Ovary (tissue), 9 donors: ENCODE data around the gene EYA2. TPM values are rescaled to one million over a fixed set of nuclear protein-coding genes. Genes with fewer than 3 reads are reported as not detected.

Experiments
- DNase-seq, 5 donors: peaks; one replicate each; pipeline ENCODE4 v3.0.0-alpha.2; 2019 to 2020
- H3K27ac ChIP-seq, 2 donors: fragments of 200-600 bp; one replicate each; pipeline versions ENCODE4 v1.5.1 to v1.8.0; 2019 to 2022
- H3K27me3 ChIP-seq: fragments of 200-600 bp; one replicate; pipeline ENCODE4 v1.8.0; 2022
- H3K36me3 ChIP-seq: fragments of 200-600 bp; sonication (generic); one replicate; pipeline ENCODE4 v1.5.1; 2019
- H3K4me1 ChIP-seq: one replicate; pipeline ENCODE4 v1.8.1; 2013; ENCODE audit warnings: mild to moderate bottlenecking, moderate library complexity; ENCODE audit not compliant: insufficient read depth
- H3K4me3 ChIP-seq: fragments of 200-600 bp; sonication (generic); one replicate; pipeline ENCODE4 v1.5.1; 2017
- H3K9me3 ChIP-seq, 2 donors: fragments of 200-600 bp in 1 of 2; sonication (generic) in 1 of 2; one replicate each; pipeline versions ENCODE4 v1.5.1 to v1.8.1; 2013 to 2019; ENCODE audit warnings: mild to moderate bottlenecking in 1 of 2, moderate library complexity in 1 of 2
- CTCF ChIP-seq, 3 donors: fragments of 450-650 bp in 2 of 3; fragments of 200-600 bp in 1 of 3; IDR thresholded peaks; one replicate each; pipeline versions ENCODE4 v1.5.1 to v1.8.0; 2016 to 2022; ENCODE audit warnings: antibody characterized with exemption in 3 of 3, mild to moderate bottlenecking in 1 of 3
- EP300 ChIP-seq: sonication (generic); formaldehyde crosslinking; IDR thresholded peaks from one replicate; pipeline ENCODE4 v1.6.1; 2017; ENCODE audit warnings: antibody characterized with exemption
- POLR2A ChIP-seq: fragments of 450-650 bp; IDR thresholded peaks from one replicate; pipeline ENCODE4 v1.6.1; 2017; ENCODE audit warnings: antibody characterized with exemption, mild to moderate bottlenecking, moderate library complexity
- WGBS, 3 donors: extraction: QIAGEN DNeasy Blood & Tissue Kit in 1 of 3; methylation state at CpG; one replicate each; pipeline versions ENCODE4 v1.1.5 to v1.1.7; 2013 to 2017; 5-methylcytosine and 5-hydroxymethylcytosine counted together
- intact Hi-C, 4 donors: fragments of 100-400 bp; cut with DNase I; formaldehyde crosslinking; loops; one replicate each; pipeline versions ENCODE4 v1.11.0 to v1.15.1; 2022 to 2023
- polyA plus RNA-seq, 2 donors: library from polyadenylated mRNA; stranded (reverse); fragments of 200-250 nt in 1 of 2; fragments of 350-450 nt in 1 of 2; fragmentation: Illumina TruSeq in 1 of 2; extraction: RNeasy Lipid Tissue Mini Kit (QIAGEN cat#74804) in 1 of 2; gene quantifications; one replicate each; pipeline ENCODE4 v1.2.3, GENCODE V29; 2013 to 2014
- total RNA-seq, 7 donors: library from RNA; depleted of rRNA in 2 of 7; stranded (reverse); fragments of >200 nt in 2 of 7; fragmentation: NEBNext Ultra II Directional in 3 of 7; extraction: Animal tissue kit (Norgen Biotek cat#: 25700) in 3 of 7; gene quantifications; one replicate each; pipeline versions ENCODE4 v1.1.0 to v1.2.4, GENCODE V29; 2016 to 2023
- donor health status: DM: no; HTN: no; CAD: no; lungs with moderate emphysema.
- donor health status: DM: no; HTN: no; CAD: no.
- donor health status: Bipolar disorder and iron deficiency.
- donor health status: DM: yes; HTN: yes; CAD: no.
- donor health status: DM: no; HTN: no; CAD: no.
- donor health status: DM: yes; HTN: yes; CAD: no.

EYA2 gene
- total and polyA plus RNA-seq, 9 donors = 0.18 to 7.6 (median 1.7) TPM

DNA sequence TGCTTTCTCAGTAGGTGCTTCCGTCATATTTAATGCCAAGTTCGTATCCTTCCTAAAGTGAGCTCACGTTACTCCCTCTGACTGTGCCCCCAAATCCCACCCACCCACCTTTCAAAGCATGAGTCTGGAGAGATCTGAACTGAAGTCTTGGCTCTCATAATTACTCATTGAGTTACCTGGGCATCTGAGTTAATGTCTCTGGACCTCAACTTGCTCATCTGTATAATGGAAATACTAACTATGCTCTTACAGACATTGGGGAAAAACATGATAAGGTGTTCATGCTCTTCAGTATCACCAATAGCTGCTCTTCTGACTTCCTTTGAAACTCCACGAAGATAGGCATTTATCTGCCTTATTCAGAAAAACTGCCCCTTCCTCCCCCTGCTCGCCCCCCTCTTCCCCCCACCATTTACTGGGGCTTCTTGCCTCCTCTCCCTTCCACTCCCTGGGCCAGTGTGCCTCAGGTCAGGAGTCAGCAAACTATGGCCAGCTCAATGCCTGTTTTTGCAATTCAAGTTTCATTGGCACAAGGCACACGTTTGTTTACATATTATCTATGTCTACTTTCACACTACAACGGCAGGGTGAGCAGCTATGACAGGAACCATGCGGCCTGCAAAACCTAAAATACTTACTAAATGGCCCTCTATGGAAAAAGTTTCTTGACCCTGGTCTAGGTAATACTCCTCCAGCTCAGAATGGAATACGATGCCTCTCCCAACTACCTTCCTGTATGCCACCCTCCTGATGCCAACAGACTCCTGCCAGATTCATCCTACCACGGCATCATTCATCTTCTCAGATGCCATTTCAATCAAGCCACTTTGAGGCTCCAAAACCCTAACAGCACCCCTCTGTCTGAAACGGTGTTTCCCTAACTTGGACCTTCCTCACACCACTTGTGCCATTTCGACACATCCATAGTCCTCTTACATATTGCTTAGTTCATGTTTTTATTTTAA, 323.1 kb downstream of the EYA2 start:
- no peak overlapping the region for H3K27ac ChIP-seq
- no peak for DNase-seq
- no peaks in the 10 kb centered on the region for H3K27me3 ChIP-seq
- TF ChIP-seq EP300 = no peak
- TF ChIP-seq CTCF (IDR thresholded peaks at IDR 0.05) = no peak
- TF ChIP-seq POLR2A = no peak
- H3K36me3 ChIP-seq = no peaks in the 10 kb centered on the region
- H3K4me1 ChIP-seq = no peaks in the 10 kb centered on the region
- 65 to 69% (median 67%) methylated on average over 12 of the region's 12 CpGs for WGBS, 3 donors
- H3K4me3 ChIP-seq = no peak overlapping the region
- no peaks in the 10 kb centered on the region for H3K9me3 ChIP-seq
- intact Hi-C loops = no loop called here

- no peak overlapping the region for H3K4me3 ChIP-seq
- TF ChIP-seq EP300 = no peak
- no peak for TF ChIP-seq CTCF (IDR thresholded peaks at IDR 0.05)
- TF ChIP-seq POLR2A = no peak
- intact Hi-C loops = no loop called here
- no peaks in the 10 kb centered on the region for H3K36me3 ChIP-seq
- DNase-seq = no peak
- H3K4me1 ChIP-seq = no peaks in the 10 kb centered on the region
- WGBS, 3 donors = 89 to 90% (median 90%) methylated on average over 8 of the region's 8 CpGs
- no peaks in the 10 kb centered on the region for H3K9me3 ChIP-seq
- H3K27me3 ChIP-seq = no peaks in the 10 kb centered on the region
- no peak overlapping the region for H3K27ac ChIP-seq
Measured at GRCh38 chr20:47220161-47220582, 325.5 kb downstream of the EYA2 start.

GRCh38 chr20:47221036-47221625, 326.5 kb downstream of the EYA2 start:
- intact Hi-C loops = no loop called here
- H3K27me3 ChIP-seq = no peaks in the 10 kb centered on the region
- TF ChIP-seq CTCF (IDR thresholded peaks at IDR 0.05) = no peak
- TF ChIP-seq POLR2A = no peak
- no peak for TF ChIP-seq EP300
- DNase-seq = no peak
- no peaks in the 10 kb centered on the region for H3K4me1 ChIP-seq
- WGBS, 3 donors = 90 to 94% (median 92%) methylated on average over 13 to 16 of the region's 16 CpGs
- no peak overlapping the region for H3K4me3 ChIP-seq
- H3K36me3 ChIP-seq = no peaks in the 10 kb centered on the region
- H3K27ac ChIP-seq = no peak overlapping the region
- H3K9me3 ChIP-seq = no peaks in the 10 kb centered on the region

DNA sequence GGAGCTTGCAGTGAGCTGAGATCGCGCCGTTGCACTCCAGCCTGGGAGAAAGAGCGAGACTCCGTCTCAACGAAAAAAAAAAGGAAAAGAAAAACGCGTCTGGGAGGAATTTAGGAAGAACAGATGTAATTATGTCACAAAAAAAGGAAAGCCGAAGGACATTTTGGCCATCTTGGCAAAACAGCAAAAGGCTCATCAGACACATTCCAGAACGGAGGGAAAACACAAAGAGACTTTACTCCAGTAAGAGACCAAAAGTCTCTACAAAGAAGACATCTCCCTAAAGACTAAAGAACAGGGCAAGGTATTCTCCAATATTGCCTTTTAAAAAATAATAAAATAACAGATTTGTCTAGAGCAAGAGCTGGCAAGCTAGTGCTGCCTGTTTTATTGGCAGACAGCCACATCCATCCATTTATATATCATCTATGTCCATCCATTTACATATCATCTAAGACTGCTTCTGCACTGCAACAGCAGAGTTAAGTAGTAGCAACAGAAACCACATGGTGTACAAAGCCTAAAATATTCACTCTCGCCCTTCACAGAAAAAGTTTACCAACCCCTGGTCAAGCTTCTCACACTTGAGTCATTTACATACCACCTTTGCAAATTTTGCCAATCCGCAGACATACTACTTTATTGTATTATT, 328.0 kb downstream of the EYA2 start:
- Histone ChIP-seq H3K9me3 (no peaks in the 10 kb centered on the region), H3K27ac (no peak overlapping the region), H3K4me1 (no peaks in the 10 kb centered on the region), H3K27me3 (no peaks in the 10 kb centered on the region), H3K4me3 (no peak overlapping the region), H3K36me3 (no peaks in the 10 kb centered on the region)
- intact Hi-C loops = no loop called here
- DNase-seq = no peak
- TF ChIP-seq EP300 = no peak
- no peak for TF ChIP-seq POLR2A
- no peak for TF ChIP-seq CTCF (IDR thresholded peaks at IDR 0.05)
- WGBS, 3 donors = 89 to 90% (median 89%) methylated on average over 12 of the region's 12 CpGs
